GM19023 (cell line): ENCODE measurements around the gene CCDC187.

Experiments used
- ATAC-seq: cut with Tn5 transposase; IDR thresholded peaks from one replicate; pipeline ENCODE4 v1.9.1; 2021; ENCODE audit warnings: mild to moderate bottlenecking, moderate library complexity; ENCODE audit not compliant: unreplicated experiment

Gene CCDC187

DNA sequence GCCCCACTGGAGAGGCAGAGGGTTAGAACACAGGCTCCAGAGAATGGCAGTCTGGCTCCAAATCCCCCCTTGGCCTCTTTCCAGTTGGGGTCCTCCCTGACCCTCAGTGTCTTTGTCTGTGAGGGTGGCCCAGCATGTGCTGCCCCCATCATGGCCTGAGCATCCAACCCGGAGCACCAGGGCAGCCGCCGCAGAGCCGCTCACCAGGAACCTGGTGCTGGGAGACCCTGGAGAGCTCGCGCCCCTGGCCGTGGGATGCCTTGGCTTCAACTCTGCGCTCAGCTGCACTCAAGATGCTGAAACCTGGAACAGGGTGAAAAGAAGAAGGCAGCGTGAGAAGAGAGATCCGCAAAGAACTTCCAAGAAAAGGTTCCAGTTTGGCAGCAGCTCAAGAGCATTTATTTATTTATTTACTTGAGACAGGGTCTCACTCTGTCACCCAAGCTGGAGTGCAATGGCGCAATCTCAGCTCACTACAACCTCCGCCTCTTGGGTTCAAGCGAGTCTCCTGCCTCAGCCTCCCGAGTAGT is 3.8 kb downstream of the CCDC187 start:
- no peak for ATAC-seq

DNA sequence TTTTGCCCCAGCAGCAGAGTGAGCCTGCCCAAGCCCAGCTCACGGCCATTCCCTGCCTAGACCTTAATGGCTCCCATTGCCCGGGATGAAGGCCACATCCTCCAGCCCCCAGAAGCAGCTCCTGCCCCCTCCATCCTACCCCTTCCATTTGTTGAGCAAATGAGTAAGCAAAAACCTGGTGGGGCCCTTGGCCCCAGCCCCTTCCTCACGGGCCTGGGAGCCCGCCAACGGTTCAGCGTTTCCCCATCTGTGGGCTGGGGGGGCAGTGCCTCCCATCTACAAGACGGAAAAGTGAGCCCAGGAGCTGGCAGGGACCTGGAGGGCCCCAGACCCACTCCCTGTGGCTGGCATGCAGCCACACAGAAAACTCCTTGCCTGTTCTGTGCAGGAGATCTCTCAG is 4.4 kb downstream of the CCDC187 start:
- no peak for ATAC-seq

DNA sequence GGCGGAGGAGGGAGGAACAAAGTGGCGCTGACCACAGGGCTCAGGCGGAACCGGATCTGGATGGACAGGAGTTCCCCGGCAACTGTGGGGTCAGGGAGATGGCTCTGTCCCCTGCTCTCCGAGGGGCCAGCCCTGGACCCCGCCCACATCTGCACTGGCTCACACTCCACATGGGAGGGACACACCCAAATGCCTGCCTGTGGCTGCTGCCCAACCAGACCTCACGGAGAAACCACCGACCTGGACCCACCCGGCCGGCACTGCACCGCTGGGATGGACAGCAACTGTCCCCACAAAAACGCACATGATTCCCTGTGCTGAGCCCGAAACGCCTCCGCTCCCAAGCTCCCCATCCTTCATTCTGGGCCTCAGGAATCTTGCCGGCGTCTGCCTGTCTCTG is 4.8 kb downstream of the CCDC187 start:
- ATAC-seq: no peak

DNA sequence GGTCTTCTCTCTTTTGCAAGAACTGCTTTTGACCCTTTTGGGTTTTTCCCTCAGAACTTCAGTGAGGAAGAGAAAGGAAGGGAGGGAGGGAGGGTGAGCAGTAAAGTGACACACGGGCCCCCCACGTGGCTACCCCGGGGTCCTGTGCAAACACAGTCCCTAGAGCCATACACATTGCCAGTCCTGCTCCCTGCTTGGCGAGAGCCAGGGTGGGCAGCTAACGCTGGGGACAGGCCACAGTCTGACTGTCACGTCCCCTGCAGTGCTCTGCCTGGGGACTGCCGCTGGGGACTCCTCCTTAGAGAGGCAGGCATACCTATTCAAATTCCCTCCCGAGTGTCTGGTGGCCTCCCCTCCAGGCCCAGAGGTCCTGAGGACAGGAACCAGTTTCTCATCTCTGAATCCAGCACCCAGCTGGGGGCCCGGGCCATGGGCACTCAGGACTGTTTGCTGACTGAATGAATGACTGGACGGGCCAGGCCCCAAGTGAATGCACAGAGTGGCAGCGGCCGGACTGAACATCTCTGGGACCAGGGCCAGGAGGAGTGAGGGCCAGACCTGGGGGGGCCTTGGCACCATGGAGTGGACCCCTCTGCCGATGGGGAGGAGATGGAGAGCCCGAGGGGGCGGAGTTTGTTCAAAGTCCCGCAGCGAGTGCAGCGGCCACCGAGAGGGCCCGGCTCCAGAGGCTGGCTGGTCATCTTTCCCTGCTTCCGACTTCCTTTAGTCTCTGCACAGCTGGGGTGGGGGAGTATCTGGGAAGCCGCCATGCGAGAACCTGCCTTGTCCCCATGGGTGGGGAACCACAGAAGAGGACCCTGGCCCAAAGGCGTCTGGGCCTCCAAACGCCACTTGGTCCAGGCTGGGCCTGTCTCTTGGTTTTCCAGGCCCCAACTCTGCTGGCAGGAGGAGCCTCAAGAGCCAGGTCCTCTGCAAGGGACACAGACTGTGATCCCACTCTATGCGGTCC is 5.8 kb downstream of the CCDC187 start:
- no peak for ATAC-seq

DNA sequence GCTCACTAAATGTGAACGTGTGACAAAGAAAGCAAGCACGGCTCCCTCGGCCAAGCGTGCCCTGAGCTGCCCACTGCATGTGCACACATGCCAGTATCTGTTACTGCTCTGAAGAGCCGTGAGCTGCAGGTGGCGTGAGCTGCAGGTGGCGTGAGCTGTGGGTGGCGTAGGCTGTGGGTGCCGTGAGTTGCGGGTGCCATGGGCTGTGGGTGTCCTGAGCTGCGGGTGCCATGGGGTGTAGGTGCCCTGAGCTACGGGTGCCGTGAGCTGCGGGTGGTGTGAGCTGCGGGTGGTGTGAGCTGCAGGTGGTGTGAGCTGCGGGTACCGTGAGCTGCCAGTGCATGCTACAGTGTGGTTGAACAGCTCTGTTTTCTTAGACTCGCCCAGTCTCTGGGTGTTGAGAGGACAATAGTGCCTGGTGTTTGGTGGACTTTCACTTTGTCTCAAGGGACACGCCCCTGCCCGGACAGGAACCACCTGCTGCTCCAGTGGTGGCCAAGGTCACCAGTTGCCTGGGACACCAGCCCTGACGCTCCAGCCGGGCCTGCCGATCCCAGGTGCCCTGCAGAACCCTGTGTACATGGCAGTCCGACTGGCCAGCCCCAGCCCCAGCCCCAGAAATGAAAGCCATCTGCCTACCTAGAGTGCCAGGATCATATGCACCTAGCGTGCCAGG is 6.7 kb downstream of the CCDC187 start:
- no peak for ATAC-seq

DNA sequence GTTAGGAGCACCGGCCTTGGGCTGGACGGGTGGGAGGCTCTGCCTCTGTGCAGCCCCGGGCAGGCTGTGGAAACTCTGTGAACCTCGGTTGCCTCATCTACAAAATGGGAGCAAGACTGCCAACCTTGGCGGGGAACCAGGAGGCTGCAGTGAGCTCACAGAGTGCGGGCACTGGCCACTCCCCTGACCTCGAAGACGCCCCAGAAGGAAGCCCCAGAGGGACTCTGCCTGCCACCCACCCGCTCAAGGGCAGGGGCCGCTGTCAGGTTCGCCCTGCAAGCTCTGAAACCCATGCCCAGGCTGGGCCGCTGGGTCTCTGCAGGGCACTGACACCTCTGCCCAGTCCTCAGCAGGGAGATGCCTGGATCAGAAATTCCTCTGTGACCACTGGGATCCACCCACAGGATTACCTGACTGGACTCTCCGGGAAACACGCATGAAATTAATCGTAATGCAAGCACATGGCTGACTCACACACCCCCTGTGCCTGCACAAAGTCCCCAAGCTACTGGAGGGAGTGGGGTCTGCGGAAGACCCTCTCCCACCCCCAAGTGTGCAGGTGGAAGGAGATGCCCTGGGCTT is 7.4 kb downstream of the CCDC187 start:
- ATAC-seq: no peak

DNA sequence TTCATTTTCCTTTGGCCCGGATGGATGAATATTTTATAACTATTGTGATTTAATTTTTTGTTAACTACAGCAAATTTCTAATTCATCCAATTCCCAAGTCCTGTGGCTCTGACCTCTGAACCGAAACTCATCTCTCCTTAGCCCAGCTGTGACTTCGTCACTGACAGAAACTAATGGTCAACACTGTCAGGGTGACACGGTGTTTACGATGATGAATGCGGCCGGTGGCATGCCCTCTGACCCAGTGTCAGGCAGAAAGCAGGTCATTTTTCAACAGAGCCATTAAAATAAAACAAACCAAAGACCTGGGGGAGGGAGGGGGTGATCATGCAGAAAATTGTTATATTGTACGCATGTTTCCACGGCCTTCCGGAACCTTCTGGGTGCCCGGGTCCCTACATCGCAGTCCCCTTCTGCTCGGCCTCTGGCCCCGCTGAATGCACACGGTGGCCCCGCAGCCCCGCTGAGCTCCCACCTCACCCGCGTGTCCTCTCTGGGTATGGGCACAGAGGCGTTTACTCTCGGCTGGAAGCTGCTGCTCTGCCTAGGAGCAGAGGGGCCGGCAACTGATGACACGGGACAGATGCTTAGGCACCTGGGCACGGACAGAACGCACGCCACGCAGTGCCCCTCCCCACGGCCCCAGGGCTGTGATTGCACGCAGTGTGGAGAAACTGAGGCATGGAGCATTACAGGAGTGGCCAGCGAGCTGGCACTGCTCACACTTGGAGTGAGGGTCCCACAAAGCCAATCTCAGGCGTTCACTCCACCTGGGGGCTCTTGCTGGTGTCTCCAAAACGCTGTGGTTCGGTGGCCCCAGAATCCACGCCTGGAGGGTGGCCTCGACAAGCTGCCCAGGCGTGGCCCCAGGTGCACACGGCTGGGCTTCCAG is 8.1 kb downstream of the CCDC187 start:
- ATAC-seq: no peak

DNA sequence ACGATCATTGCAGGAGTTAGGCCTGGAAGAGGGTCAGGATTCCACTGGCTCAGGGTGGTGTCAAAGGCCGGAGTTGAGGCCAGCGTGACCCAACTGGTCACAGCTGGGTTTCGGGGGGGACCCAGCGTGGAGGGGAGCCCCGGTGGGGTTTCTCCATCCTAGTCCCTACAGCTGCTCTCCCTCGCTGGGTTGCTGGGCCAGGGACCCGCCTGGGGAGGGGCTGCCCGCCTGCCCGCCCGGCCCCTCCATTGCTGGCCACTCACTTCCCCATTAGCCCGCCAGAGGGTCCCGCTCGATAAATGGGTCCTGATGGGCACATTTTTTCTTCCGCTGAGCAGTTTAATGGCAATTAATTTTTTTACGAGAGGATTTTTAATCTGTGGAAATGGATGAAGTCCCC is 8.8 kb downstream of the CCDC187 start:
- ATAC-seq: no peak

DNA sequence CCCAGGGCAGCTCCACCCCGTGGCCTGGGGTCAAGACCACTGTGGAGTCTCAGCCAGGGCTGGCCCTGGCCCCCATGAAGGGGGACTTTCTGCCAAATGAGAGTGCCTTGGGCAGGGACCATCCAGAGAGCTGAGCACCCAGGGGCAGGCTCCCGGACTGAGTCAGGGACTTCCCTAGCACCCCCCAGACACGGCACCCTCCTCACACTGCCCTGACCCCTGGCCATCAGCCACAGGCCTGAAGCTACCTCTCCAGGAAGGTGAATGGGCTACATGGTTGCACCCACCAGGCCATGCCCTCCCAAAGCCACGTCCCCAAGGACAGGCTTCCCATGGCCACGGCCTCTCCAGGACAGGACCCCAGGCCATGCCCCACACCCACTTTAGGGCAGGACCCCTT is 9.5 kb downstream of the CCDC187 start:
- no peak for ATAC-seq

DNA sequence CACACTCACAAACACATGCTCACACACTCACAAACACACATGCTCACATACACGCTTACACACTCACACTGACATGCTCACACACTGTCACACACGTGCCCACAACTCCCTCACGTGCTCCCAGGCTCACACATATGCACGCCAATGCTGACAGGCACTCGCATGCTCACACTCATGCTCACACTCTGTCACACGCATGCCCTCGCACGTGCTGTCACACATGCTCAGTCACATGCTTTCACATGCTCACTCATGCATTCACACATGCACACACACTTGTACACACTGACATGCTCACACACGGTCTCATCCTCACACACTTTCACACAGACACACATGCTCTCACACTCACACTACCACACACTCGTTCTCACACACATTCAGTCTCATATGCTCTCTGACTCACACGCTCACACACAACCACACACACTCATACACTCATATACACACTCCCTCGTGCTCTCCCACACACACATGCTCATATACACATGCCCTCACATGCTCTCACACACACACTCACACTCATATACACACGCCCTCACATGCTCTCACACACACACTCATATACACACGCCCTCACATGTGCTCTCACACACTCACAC is 10.3 kb downstream of the CCDC187 start:
- no peak for ATAC-seq

DNA sequence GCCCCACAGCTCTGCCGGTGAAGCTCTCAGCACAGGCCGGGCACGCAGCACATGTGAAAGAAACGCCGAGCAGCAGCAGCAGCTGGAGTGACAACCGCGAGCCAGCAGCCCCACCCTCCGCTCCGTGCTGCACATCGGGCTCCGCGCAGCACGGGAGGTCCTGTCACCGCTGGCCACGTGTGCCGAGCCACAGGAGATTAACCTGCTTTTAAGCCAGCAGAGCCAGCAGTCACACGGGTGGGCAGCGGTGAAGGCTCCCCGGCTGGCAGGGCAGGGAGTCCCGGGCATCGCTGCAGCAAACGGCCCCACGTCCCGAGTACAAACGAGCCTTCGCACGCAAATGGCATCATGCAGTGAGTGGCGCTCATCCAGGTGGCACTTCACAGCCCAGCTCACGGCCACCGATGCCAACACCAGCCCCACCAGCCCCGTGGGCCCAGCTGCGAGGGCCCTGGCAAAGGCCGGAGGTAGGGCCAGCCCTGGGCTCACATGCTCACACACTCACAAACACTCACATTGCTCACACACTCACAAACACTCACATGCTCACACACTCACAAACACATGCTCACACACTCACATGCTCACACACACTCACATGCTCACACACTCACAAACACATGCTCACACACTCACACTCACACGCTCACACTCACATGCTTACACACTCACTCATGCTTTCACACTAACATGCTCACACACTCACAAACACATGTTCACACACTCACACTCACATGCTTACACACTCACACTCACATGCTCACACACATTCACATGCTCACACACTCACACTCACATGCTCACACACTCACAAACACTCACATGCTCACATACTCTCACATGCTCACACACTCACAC is 11.1 kb downstream of the CCDC187 start:
- ATAC-seq: no peak

DNA sequence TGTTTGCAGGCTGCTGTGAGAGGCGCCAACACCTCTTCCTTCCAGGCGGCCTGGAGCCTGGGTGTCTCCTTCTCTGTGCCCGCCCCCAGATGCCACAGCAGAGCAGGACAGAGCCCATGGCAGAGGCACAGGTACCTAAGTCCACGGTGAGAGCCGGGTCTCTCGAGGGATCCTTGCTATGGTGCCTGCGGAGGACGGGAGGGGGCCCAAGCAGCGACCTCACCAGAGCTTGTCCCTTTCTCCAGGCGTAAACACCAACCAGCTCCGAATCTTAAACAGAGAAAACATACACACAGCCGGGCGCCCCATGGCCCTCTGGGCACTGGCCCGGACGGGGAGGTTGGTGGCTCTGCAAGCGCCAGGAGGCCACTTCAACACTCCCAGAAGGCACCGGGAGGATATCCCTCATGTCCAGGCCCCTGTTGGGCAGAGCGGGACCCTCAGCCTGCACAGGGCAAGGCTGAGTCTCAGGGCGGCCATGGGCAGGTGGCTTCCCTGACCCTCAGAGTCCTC is 11.8 kb downstream of the CCDC187 start:
- no peak for ATAC-seq

DNA sequence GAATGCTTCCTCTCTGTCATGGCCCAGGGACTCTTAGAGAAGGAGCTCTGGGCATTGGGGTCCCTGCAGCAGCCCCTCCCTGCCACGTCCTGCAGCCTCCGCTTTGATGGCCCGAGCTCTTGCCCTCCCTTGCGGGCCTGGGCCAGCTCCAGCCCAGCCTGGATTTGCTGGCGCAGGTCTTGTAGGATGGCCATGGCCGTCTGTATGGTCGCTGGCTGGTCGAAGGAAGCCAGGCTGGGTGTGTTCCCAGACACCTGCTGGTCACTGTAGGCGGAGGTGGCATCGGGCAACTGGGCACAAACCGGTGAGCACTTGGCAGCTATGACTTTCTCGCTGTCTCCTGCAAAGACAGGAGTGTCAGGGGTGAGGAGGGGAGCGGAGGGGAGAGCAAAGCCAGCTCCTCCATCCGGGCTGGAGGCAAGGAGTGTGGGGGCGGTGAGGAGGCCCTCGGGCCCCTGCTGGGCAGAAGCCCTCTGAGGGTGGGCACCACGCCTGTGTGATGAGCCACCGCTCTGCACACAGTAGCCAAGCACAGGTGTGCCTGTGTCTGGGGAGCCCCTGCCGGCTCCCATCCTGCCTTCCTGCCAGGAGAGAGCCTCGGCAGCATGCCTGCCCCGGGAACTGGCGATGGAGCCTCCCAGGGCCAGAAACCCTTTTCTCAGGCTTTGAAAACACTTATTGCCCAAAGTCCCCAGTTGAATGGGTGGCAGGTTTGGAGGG is 12.4 kb downstream of the CCDC187 start:
- ATAC-seq: no peak

DNA sequence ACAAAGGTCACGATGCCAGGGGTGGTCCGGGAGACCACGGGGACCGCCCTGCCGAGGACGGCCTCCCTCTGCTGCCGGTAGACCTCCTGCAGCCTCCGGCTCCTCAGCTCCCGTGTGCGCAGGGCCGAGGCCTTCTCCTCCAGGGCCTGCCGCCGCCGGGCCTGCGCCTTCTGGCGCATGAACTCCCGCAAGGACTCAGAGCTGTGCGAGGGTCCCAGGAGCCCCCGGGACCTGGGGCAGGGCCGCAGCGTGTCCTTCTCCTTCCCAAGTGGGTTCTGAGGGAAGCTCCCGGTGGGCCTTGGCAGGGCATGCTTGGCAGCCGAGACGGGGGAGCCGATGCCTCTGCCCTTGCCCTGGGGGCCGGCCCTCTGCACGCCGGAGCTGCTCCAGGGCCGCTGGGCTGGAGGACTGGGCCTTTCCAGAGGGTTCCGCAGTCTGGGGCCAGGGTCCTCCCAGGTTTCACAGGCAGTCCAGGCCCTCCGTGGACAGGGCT is 13.3 kb downstream of the CCDC187 start:
- ATAC-seq: no peak

DNA sequence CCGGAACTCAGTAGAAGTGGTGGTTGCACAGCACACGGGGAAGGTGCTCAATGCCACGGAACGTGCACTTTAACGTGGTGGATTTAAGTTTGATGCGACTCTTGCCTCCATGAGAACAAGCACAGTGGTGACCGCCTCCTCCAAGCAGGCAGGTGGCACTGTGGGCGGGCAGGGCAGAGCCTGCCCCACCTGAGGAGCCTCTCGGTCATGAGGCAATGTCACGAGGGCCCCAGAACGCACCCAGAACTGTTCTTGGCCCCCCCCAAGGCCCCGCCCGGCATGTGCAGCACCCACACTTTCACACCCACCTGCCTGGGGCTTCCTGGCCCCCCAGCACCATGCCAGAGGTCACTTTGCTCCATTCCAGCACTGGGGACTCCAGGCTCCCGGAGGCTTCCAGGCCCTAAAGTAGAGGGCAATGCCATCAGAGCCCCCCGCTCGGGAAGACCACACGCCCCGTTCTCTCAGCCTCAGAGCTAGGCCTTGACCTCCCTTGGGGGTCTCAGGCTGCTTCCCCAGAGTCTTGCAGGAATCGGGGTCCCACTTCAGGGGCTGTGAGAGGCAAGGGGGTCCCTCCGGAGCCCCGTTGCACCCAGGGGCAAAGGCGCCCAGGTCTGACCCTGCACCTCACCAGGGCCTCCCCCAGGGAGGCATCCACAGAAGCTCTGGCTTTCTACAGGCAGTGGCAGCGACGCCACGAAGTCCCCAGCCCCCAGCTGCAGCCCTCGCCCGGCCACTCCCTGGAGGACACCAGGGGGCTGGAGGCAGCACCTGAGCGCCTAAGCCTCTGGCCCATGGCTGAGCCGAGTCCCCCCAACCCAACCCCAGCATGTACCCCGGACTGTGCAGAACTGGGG is 14.0 kb downstream of the CCDC187 start:
- no peak for ATAC-seq

DNA sequence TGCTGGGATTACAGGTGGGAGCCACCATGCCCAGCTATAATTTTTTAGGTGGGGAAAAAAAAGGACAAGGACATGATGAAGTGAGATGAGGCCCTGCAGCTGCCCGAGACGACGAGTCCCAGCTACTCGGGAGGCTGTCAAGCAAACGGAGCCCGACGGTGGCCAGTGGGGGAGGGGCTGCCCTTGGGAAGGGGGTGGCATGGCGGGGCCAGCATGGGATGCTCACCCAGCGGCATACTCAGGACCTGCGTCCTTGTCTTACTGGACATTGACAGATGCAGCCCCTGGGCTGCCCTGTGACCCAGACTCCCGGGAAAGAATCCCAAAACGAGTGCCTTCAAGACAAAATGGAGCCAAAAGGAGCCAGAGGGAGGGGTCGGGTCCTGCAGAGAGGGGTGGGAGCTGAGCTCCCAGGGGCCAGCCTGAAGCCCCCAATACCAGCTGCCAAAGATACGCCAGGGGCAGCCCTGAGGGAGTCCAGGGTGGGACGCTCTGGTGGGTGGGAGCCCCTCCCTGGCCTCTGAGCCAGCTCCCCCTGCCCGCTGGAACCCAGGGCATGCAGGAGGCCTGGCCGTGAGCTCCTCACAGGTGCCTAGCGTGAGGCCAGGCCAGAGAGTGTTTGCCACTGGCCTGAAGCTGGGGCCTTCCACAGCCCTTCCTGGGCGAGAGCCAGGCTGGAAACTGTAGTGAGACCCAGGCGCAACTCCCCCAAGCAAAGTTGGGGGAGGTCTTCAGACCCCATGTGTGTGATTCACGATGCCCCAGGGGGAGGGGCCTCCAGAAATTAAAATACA is 15.7 kb downstream of the CCDC187 start:
- no peak for ATAC-seq

DNA sequence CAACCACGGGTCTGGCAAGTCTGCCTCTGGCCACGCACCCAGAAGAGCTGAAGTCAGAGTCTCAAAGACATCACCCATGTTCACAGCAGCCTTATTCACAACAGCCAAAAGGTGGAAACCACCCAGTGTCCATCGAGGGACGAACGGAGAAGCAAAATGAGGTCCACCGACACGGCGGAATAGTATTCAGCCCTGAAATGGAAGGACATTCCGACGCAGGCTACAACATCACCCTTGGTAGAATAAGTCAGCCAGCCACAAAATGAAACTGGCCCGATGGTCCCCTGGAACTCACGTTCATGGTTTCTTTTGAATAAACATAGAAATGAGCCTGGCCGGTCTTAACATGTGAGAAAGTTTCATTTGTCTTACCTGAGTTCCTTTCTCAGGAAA is 16.9 kb downstream of the CCDC187 start:
- ATAC-seq: no peak
